Stimulated activated CD8-positive, alpha-beta memory T cell treated with anti-CD3 and anti-CD28 coated beads, Interleukin-15, amount 100 ng/mL, for 1 hour (primary cell): ENCODE results near the gene PPM1N.

ENCODE experiments used
- DNase-seq: peaks from one replicate; pipeline ENCODE4 v3.0.0-alpha.2; 2020; ENCODE audit warnings: low read depth

PPM1N gene

GRCh38 chr19:45471111-45471930 is 26.9 kb upstream of the PPM1N start:
- DNase-seq: no peak

DNA sequence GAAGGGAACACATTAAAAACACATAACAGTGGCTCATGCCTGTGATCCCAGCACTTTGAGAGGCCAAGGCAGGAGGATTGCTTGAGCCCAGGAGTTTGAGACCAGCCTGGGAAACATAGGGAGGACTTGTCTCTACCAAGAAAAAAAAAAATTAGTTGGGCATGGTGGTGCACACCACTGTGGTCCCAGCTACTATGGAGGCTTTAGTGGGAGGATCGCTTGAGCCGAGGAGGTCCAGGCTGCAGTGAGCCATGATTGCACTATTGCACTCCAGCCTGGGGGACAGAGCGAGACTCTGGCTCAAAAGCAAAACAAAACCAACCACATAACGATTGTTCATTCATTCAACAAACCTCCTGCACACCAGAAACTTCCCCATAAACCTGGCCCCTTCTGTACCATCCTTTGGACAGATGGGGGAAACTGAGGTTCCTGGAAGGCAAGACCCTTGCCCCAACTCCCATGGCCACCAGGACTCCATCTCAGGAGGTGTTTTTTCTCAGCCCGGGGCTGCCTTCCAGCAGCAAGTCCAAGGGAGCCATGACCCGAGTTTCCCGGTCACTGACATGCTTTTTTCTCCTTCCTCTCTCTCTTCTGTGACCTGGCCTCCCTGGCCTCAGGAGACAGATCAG is 26.2 kb upstream of the PPM1N start:
- DNase-seq: no peak

GRCh38 chr19:45472563-45473366 is 25.5 kb upstream of the PPM1N start:
- DNase-seq: no peak

DNA sequence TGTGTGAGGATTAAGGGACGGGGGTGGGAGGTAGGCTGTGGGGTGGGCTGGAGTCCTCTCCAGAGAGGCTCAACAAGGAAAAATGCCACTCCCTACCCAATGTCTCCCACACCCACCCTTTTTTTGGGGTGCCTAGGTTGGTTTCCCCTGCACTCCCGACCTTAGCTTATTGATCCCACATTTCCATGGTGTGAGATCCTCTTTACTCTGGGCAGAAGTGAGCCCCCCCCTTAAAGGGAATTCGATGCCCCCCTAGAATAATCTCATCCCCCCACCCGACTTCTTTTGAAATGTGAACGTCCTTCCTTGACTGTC is 24.9 kb upstream of the PPM1N start:
- DNase-seq: no peak

- no peak for DNase-seq
Observed at GRCh38 chr19:45473682-45474605, 24.3 kb upstream of the PPM1N start.

- DNase-seq: no peak
Observed at GRCh38 chr19:45474606-45475521, 23.4 kb upstream of the PPM1N start.

GRCh38 chr19:45475537-45476291 is 22.5 kb upstream of the PPM1N start:
- DNase-seq: no peak

DNA sequence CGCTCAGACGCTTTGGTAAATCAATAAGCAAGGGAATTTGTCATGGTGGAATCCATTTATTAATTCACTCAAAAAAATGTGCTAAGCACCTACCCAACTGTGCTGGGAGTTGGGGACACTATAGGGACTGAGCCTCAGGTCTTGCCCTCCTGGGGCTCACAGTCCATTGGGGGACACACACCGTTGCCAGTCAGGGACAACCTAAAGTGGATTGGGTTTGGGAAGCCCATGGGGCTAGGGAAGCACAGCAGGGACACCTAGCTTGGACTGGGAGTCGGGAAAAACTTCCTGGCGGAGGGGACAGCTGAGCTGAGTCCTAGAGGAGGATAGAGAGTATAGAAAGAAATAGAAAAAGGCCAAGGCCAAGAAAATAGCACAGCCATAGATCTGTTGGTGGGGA is 21.9 kb upstream of the PPM1N start:
- DNase-seq: no peak

GRCh38 chr19:45477186-45477585 is 21.1 kb upstream of the PPM1N start:
- DNase-seq: no peak

DNA sequence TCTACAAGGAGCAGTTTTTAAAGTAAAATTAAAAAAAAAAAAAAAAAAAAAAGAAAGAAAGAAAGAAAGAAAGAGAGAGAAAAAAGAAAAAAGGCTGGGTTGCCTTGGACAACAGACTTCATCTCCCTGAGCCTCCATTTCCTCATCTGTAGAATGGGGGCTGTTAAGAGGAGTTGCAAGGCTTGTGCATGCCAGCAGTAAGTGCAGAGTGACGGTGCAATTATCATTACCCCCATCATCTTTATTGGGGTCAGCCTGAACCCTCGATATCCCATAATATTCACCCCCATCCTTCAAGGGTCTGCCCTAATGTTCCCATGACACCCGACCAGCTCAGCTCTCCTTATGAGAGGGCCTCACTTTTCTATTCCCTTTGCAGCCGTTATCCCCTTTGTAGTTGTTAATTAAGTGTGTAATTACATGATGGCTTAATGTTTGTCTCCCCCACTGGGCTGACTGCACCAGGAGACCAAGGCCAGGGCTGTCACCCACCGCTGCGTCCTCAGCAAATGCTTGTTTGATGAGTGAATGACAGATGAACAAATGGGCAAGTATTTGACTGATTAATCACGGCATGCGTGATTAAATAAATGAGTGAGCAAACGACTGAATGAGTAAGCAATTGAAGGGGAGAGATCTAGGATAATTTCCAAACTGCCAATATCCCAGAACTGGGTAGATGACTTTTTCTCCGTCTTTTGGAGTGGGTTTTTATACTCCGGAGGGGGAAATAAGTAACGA is 20.4 kb upstream of the PPM1N start:
- DNase-seq: no peak

- DNase-seq: peak; percentile 87
Observed at GRCh38 chr19:45478454-45479238, 19.6 kb upstream of the PPM1N start.

DNA sequence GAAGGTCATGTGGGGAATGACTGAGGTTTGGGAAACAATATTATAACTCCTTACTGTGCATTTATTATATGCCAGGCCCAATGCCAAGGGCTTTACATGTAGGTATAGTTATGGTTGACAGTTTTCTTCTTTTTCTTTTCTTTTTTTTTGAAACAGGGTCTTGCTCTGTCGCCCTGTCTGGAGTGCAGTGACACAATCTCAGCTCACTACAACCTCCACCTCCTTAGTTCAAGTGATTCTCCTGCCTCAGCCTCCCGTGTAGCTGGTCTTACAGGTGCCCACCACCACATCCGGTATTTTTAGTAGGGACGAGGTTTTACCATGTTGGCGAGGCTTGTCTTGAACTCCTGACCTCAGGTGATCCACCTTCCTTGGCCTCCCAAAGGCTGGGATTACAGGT is 15.2 kb upstream of the PPM1N start:
- DNase-seq: no peak

DNA sequence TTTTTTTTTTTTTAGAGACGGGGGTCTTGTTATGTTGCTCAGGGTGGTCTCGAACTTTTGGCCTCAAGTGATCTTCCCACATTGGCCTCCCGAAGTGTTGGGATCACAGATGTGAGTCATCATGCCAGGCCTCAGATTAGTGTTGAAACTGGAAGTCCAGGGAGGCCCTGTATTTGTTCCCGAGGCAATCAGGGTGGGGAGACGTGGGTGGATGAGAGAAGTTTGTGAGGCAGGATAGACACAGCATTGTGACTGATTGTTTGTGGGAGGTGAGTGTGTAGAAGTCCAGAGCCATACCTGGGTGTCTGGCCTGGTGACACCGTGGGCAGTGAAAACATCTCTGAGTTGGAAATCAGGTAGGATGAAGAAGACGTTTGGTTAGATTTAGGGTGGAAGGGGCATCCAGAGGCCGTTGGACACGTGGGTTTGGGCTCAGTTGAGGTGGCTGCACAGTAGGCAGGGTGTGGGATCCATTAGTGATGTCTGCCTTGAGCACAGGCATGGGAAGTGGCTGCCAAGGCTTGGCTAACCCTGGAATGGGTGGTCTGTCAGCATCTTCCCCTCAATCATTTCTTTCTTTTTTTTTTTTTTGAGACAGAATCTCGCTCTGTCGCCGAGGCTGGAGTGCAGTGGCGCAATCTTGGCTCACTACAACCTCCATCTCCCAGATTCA is 13.8 kb upstream of the PPM1N start:
- DNase-seq: no peak

DNA sequence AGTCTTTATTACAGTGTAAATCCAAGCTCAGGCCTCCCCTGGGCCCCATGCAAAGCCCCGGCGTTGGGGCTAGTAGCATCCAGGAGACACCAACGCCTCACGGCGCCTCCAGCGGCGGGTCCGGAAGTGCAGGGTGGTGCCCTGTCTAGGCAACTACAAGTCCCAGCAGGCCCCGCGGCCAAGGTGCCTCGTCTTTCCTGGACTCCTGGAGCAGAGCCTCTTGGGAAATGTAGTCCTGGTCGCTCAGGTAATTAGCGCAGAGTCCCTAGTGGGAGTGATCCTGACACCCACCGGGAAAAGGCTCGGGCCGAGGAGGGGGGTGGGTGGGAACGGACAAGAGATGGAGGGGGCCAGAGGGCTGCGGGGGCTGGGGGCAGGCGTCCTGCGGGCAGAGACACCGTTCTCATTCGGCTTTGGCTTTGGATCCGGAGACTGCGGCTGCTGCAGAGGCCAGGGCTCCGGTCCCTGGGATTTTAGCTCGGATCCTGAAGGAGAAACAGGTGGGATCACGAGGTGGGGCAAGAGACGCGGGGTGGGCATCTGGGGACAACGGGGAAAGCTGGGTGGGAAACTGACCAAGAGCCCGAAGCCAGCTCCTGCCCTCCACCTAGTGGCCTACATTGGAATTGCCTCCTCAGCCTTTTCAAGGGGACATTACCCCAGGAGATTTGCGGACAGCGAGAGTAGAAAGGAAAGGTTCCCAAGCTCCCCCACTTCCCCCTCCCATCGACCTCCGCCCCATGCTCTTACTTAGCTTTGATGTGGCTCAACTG is 12.8 kb upstream of the PPM1N start:
- peak; percentile 98 for DNase-seq

- no peak for DNase-seq
Observed at GRCh38 chr19:45488708-45489107, 9.5 kb upstream of the PPM1N start.

DNA sequence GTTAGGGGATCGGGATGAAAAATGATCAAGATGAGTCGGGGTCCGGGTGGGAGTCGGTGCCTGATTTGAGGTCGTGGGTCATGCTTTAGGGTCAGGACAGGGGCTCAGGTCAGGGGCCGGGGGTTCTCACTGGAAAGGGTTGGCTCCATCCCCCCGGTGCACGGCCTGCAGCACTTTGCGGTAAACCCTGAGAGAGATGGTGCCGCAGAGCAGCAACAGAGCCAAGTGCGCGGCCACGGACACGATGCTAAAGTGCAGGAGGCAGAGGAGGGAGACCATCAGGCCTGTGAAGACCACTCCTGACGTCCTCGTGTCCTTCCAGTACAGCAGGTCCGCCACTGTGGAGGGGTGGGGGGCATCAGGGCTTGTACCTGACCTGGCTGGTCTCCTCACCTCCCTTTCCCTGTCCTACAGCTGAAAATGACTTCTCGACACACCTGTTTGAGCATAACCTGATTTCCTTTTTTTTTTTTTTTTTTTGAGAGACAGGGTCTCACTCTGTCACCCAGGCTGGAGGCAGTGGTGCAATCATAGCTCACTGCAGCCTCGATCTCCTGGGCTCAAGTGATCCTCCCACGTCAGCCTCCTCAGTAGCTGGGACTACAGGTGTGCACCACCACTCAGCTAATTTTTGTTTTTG is 8.9 kb upstream of the PPM1N start:
- DNase-seq: no peak

DNA sequence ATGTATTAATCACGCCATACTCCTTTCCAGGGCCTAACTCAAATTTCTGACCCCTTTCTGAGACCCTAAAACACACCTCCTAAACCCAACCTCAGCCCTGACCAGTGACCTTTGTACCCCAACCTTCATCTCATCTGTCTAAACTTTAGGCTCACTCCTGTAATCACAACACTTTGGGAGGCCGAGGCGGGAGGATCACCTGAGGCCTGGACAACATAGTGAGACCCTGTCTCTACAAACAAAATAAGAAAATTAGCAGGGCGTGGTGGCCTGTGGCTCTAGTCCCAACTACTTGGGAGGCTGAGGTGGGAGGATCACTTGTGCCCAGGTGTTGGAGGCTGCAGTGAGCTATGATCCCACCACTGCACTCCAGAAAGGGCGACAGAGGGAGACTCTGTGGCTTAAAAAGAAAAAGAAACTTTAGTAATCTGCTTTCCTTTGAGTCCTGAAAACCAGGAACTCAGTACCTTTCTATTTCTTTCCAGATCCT is 6.1 kb upstream of the PPM1N start:
- no peak for DNase-seq
